Muscle layer of duodenum (tissue), 2 donors: ENCODE measurements around the gene DNMT3B.

Source experiments
- H3K27ac ChIP-seq: one replicate; pipeline ENCODE4 v1.7.0; 2013; ENCODE audit warnings: mild to moderate bottlenecking, low read length
- H3K27me3 ChIP-seq: one replicate; pipeline ENCODE4 v1.7.0; 2013; ENCODE audit warnings: low read depth, mild to moderate bottlenecking, control low read depth, low read length
- H3K36me3 ChIP-seq, 2 donors: one replicate each; pipeline ENCODE4 v1.7.0; 2013; ENCODE audit warnings: low read length in 2 of 2, control low read depth in 1 of 2, mild to moderate bottlenecking in 1 of 2; ENCODE audit not compliant: insufficient read depth in 2 of 2, control insufficient read depth in 1 of 2
- H3K4me1 ChIP-seq, 2 donors: one replicate each; pipeline ENCODE4 v1.7.0; 2013; ENCODE audit warnings: low read length in 2 of 2, mild to moderate bottlenecking in 2 of 2, control low read depth in 1 of 2, moderate library complexity in 1 of 2; ENCODE audit not compliant: insufficient read depth in 2 of 2, control insufficient read depth in 1 of 2
- H3K4me3 ChIP-seq, 2 donors: one replicate each; pipeline ENCODE4 v1.7.0; 2013; ENCODE audit warnings: low read length in 2 of 2, low read depth in 1 of 2, mild to moderate bottlenecking in 1 of 2
- H3K9me3 ChIP-seq, 2 donors: one replicate each; pipeline ENCODE4 v1.7.0; 2013; ENCODE audit warnings: low read length in 2 of 2, control low read depth in 1 of 2, mild to moderate bottlenecking in 1 of 2; ENCODE audit not compliant: control insufficient read depth in 1 of 2
- donor health status: healthy.

DNMT3B gene

GRCh38 chr20:32849577-32849976, 87.4 kb downstream of the DNMT3B start:
- Histone ChIP-seq H3K36me3 (peaks cover 28 to 59% of the 10 kb centered on the region in 2 donors), H3K27ac (no peak overlapping the region), H3K4me3 (no peak overlapping the region), H3K27me3 (no peaks in the 10 kb centered on the region), H3K4me1 (peaks cover 0 to 8% of the 10 kb centered on the region in 2 donors), H3K9me3 (no peaks in the 10 kb centered on the region)

GRCh38 chr20:32855387-32855786, 93.2 kb downstream of the DNMT3B start:
- H3K36me3 ChIP-seq = peaks cover 5 to 38% of the 10 kb centered on the region in 2 donors

GRCh38 chr20:32858189-32858588, 96.0 kb downstream of the DNMT3B start:
- Histone ChIP-seq H3K27ac (no peak overlapping the region), H3K4me3 (no peak overlapping the region), H3K27me3 (no peaks in the 10 kb centered on the region), H3K36me3 (peaks cover 4 to 26% of the 10 kb centered on the region in 2 donors), H3K4me1 (no peaks in the 10 kb centered on the region), H3K9me3 (no peaks in the 10 kb centered on the region)

More at GRCh38 chr20:32855387-32855786, 93.2 kb downstream of the DNMT3B start:
- Histone ChIP-seq H3K4me1 (peaks cover 0 to 4% of the 10 kb centered on the region in 2 donors), H3K4me3 (no peak overlapping the region), H3K27me3 (no peaks in the 10 kb centered on the region), H3K9me3 (no peaks in the 10 kb centered on the region), H3K27ac (no peak overlapping the region)
